ENCODE measurements around the gene IRF8.
"Not testable (repeated sequence)": the region's sequence is repeated elsewhere in the genome, so short reads cannot be mapped to it uniquely, and the experiment has no call there.

IRF8 gene

DNA sequence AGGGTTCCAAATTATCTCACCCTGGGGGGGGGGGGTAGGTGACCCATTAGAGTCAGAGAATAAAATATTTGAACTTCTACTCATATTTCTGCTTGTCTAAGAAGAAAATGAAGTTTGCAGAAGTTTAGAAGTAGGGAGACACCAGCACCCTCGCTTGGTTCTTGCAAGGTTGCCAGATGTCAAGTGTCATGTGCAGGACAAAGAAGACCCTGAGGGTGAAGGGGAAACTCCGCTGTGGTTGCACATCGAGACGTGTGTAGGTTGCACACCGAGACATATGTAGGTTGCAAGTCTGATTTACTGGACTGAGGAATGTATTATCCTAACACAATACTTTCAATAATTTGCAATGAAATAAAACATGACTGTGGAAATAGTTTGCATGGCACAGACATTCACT, 42.4 kb upstream of the IRF8 start:
- no peak overlapping the region for H3K4me3 ChIP-seq (ENCODE audit: insufficient read depth in 1 of 2, low read depth in 1 of 2, low read length in 2 of 2)
- no peak overlapping the region for H3K27ac ChIP-seq (ENCODE audit: low read length, poor library complexity, severe bottlenecking)
- 76% methylated on average over 1 of the region's 5 CpGs for WGBS
- no peak overlapping the region for H2BK120ac ChIP-seq (ENCODE audit: low read depth, low read length)
- H3K9ac ChIP-seq (ENCODE audit: low read length) = no peak overlapping the region
- H2AK5ac ChIP-seq (ENCODE audit: low read length, severe bottlenecking) = no peak overlapping the region
- H2BK12ac ChIP-seq (ENCODE audit: low read length in 2 of 2) = no peak overlapping the region
- no peak overlapping the region for H3K14ac ChIP-seq (ENCODE audit: low read length in 2 of 2)
- no peak overlapping the region for H4K91ac ChIP-seq (ENCODE audit: low read length)
- H3K4ac ChIP-seq (ENCODE audit: low read depth in 1 of 2, low read length in 2 of 2) = no peak overlapping the region
- H2AFZ ChIP-seq (ENCODE audit: low read depth, low read length) = no peak overlapping the region
- no peak overlapping the region for H2BK5ac ChIP-seq (ENCODE audit: low read depth, low read length, poor library complexity, severe bottlenecking)
- no peak overlapping the region for H2BK15ac ChIP-seq (ENCODE audit: low read depth, poor library complexity, severe bottlenecking)
- H3K4me2 ChIP-seq (ENCODE audit: low read length, poor library complexity, severe bottlenecking) = no peak overlapping the region
- no peak for DNase-seq
- H3K4me1 ChIP-seq (ENCODE audit: control insufficient read depth, insufficient read depth, low read depth, low read length) = no peaks in the 10 kb centered on the region
- no peaks in the 10 kb centered on the region for H3K79me1 ChIP-seq (replicated peaks; ENCODE audit: low read length, poor library complexity, severe bottlenecking)
- peaks cover 4% of the 10 kb centered on the region for H3K9me3 ChIP-seq (ENCODE audit: control insufficient read depth, low read length)
- H3K27me3 ChIP-seq (ENCODE audit: control insufficient read depth in 1 of 2, insufficient read depth in 1 of 2, low read length in 2 of 2) = peaks cover 3 to 49% of the 10 kb centered on the region in 2 experiments
- no peak overlapping the region for H3K23ac ChIP-seq (ENCODE audit: low read length in 2 of 2)
- no peak overlapping the region for H4K8ac ChIP-seq (ENCODE audit: low read length)
- no peak overlapping the region for H3K18ac ChIP-seq (ENCODE audit: low read depth in 1 of 2, low read length in 2 of 2)
- H3K36me3 ChIP-seq (ENCODE audit: control insufficient read depth in 1 of 2, insufficient read depth in 2 of 2, low read depth in 1 of 2, low read length in 2 of 2) = no peaks in the 10 kb centered on the region

DNA sequence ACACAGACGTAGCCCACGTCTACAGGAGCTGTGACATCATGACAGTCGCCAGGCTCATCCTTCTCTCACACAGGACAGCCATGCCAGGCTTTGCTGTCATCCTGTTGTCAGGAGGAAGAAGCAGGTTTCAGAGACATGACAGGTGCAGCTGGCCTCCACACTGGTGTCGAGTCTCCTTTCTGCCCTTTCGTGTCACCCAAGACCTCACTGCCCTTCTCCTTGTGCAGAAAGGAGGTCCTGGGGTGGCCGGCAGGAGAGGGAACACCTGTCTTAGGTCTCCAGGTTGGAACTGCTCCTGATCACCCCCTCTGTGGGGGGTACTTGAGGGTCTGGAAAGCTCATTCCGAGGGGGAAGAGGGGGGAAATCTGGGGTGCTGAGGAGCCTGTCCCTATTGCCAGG, 41.6 kb upstream of the IRF8 start:
- H2AFZ ChIP-seq (ENCODE audit: low read depth, low read length) = no peak overlapping the region
- H3K4me3 ChIP-seq (ENCODE audit: insufficient read depth in 1 of 2, low read depth in 1 of 2, low read length in 2 of 2) = no peak overlapping the region
- H2AK5ac ChIP-seq (ENCODE audit: low read length, severe bottlenecking) = no peak overlapping the region
- no peak overlapping the region for H3K27ac ChIP-seq (ENCODE audit: low read length, poor library complexity, severe bottlenecking)
- no peak overlapping the region for H3K4ac ChIP-seq (ENCODE audit: low read depth in 1 of 2, low read length in 2 of 2)
- 67% methylated on average over 5 of the region's 7 CpGs for WGBS
- H4K8ac ChIP-seq (ENCODE audit: low read length) = no peak overlapping the region
- H3K4me1 ChIP-seq (ENCODE audit: control insufficient read depth, insufficient read depth, low read depth, low read length) = peaks cover under 1% of the 10 kb centered on the region
- H3K23ac ChIP-seq (ENCODE audit: low read length in 2 of 2) = no peak overlapping the region
- H2BK15ac ChIP-seq (ENCODE audit: low read depth, poor library complexity, severe bottlenecking) = no peak overlapping the region
- H2BK120ac ChIP-seq (ENCODE audit: low read depth, low read length) = no peak overlapping the region
- no peak overlapping the region for H2BK5ac ChIP-seq (ENCODE audit: low read depth, low read length, poor library complexity, severe bottlenecking)
- H3K79me1 ChIP-seq (replicated peaks; ENCODE audit: low read length, poor library complexity, severe bottlenecking) = no peaks in the 10 kb centered on the region
- H2BK12ac ChIP-seq (ENCODE audit: low read length in 2 of 2) = no peak overlapping the region
- no peak overlapping the region for H3K9ac ChIP-seq (ENCODE audit: low read length)
- no peak overlapping the region for H3K14ac ChIP-seq (ENCODE audit: low read length in 2 of 2)
- no peak overlapping the region for H3K18ac ChIP-seq (ENCODE audit: low read depth in 1 of 2, low read length in 2 of 2)
- no peaks in the 10 kb centered on the region for H3K36me3 ChIP-seq (ENCODE audit: control insufficient read depth in 1 of 2, insufficient read depth in 2 of 2, low read depth in 1 of 2, low read length in 2 of 2)
- peaks cover 3 to 46% of the 10 kb centered on the region in 2 experiments for H3K27me3 ChIP-seq (ENCODE audit: control insufficient read depth in 1 of 2, insufficient read depth in 1 of 2, low read length in 2 of 2)
- peaks cover 4% of the 10 kb centered on the region for H3K9me3 ChIP-seq (ENCODE audit: control insufficient read depth, low read length)
- DNase-seq = no peak
- H4K91ac ChIP-seq (ENCODE audit: low read length) = no peak overlapping the region
- no peak overlapping the region for H3K4me2 ChIP-seq (ENCODE audit: low read length, poor library complexity, severe bottlenecking)

DNA sequence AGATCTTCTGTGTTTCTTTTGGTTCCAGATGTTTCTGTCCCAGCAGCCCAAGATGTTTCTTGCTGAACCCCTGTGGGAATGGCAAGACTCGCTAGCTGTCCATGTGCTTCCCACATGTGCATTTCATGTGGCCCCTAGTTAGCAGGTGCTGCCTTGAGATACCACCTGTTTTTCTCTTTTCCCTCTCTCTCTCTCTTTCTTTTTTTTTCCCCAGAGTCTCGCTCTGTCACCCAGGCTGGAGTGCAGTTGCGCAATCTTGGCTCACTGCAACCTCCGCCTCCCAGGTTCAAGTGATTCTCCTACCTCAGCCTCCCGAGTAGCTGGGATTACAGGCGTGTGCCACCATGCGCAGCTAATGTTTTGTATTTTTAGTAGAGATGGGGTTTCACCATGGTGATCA, 40.4 kb upstream of the IRF8 start:
- H2BK12ac ChIP-seq (ENCODE audit: low read length in 2 of 2); H3K23ac ChIP-seq (ENCODE audit: low read length in 2 of 2); H3K4me3 ChIP-seq (ENCODE audit: insufficient read depth in 1 of 2, low read depth in 1 of 2, low read length in 2 of 2); H2BK120ac ChIP-seq (ENCODE audit: low read depth, low read length); H3K27ac ChIP-seq (ENCODE audit: low read length, poor library complexity, severe bottlenecking); H3K79me1 ChIP-seq (replicated peaks; ENCODE audit: low read length, poor library complexity, severe bottlenecking); H3K4me2 ChIP-seq (ENCODE audit: low read length, poor library complexity, severe bottlenecking); H3K9me3 ChIP-seq (ENCODE audit: control insufficient read depth, low read length); H3K9ac ChIP-seq (ENCODE audit: low read length); H3K18ac ChIP-seq (ENCODE audit: low read depth in 1 of 2, low read length in 2 of 2); DNase-seq; H3K4me1 ChIP-seq (ENCODE audit: control insufficient read depth, insufficient read depth, low read depth, low read length); H2AFZ ChIP-seq (ENCODE audit: low read depth, low read length); H4K91ac ChIP-seq (ENCODE audit: low read length); H3K36me3 ChIP-seq (ENCODE audit: control insufficient read depth in 1 of 2, insufficient read depth in 2 of 2, low read depth in 1 of 2, low read length in 2 of 2); H3K14ac ChIP-seq (ENCODE audit: low read length in 2 of 2); H2BK15ac ChIP-seq (ENCODE audit: low read depth, poor library complexity, severe bottlenecking); H2AK5ac ChIP-seq (ENCODE audit: low read length, severe bottlenecking); H2BK5ac ChIP-seq (ENCODE audit: low read depth, low read length, poor library complexity, severe bottlenecking); H3K4ac ChIP-seq (ENCODE audit: low read depth in 1 of 2, low read length in 2 of 2); H4K8ac ChIP-seq (ENCODE audit: low read length): not testable (repeated sequence)
- 89% methylated on average over 7 of the region's 7 CpGs for WGBS
- peaks cover 3 to 38% of the 10 kb centered on the region in 2 experiments for H3K27me3 ChIP-seq (ENCODE audit: control insufficient read depth in 1 of 2, insufficient read depth in 1 of 2, low read length in 2 of 2)

DNA sequence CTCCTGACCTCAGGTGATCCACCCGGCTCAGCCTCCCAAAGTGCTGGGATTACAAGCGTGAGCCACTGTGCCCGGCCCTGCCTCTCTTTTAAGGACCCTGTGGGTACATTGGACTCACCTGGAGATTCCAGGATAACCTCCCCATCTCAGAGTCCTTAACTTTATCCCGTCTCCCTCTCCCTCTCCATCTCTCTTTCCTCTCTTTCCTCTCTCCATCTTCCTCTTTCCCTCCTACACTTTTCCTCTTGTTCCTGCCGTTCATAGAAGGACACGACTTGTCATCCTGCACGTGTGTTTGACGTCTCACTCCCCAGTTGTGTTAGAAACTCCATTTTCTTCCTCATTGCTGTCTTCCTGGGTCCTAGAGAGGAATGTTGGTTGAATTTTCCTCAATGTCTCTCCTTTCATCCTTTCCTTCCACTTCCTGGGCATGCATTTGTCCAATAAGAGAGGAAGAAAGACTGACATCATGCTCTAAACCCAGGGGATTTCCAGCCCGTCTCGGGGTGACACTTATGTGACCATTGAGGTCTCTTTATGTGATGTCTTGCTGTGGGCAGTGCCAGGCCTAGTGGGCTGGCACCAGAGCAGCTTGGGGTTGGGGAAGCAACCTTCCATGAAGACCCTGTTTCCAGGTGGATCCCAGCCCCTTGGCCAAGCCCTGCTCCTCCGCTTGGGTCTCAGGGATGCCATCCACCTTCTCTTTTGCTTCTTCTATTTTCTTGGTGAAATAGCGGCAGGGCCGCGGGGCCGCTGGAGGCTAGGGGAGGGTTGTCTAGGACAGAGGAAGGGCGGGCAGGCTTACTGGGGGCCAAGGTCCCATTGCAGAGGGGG, 39.8 kb upstream of the IRF8 start:
- Histone ChIP-seq H3K27ac (ENCODE audit: low read length, poor library complexity, severe bottlenecking) (no peak overlapping the region), H4K8ac (ENCODE audit: low read length) (no peak overlapping the region), H2BK15ac (ENCODE audit: low read depth, poor library complexity, severe bottlenecking) (no peak overlapping the region), H3K14ac (ENCODE audit: low read length in 2 of 2) (no peak overlapping the region), H3K9ac (ENCODE audit: low read length) (no peak overlapping the region), H2AK5ac (ENCODE audit: low read length, severe bottlenecking) (no peak overlapping the region), H3K79me1 (replicated peaks; ENCODE audit: low read length, poor library complexity, severe bottlenecking) (no peaks in the 10 kb centered on the region), H3K4me1 (ENCODE audit: control insufficient read depth, insufficient read depth, low read depth, low read length) (peaks cover 2% of the 10 kb centered on the region), H2BK12ac (ENCODE audit: low read length in 2 of 2) (no peak overlapping the region), H4K91ac (ENCODE audit: low read length) (no peak overlapping the region), H3K4me2 (ENCODE audit: low read length, poor library complexity, severe bottlenecking) (no peak overlapping the region), H3K4me3 (ENCODE audit: insufficient read depth in 1 of 2, low read depth in 1 of 2, low read length in 2 of 2) (no peak overlapping the region), H3K23ac (ENCODE audit: low read length in 2 of 2) (no peak overlapping the region), H3K9me3 (ENCODE audit: control insufficient read depth, low read length) (peaks cover 4% of the 10 kb centered on the region), H2BK5ac (ENCODE audit: low read depth, low read length, poor library complexity, severe bottlenecking) (no peak overlapping the region), H3K18ac (ENCODE audit: low read depth in 1 of 2, low read length in 2 of 2) (no peak overlapping the region), H2AFZ (ENCODE audit: low read depth, low read length) (no peak overlapping the region), H3K4ac (ENCODE audit: low read depth in 1 of 2, low read length in 2 of 2) (no peak overlapping the region), H2BK120ac (ENCODE audit: low read depth, low read length) (no peak overlapping the region), H3K36me3 (ENCODE audit: control insufficient read depth in 1 of 2, insufficient read depth in 2 of 2, low read depth in 1 of 2, low read length in 2 of 2) (no peaks in the 10 kb centered on the region), H3K27me3 (ENCODE audit: control insufficient read depth in 1 of 2, insufficient read depth in 1 of 2, low read length in 2 of 2) (peaks cover 3 to 35% of the 10 kb centered on the region in 2 experiments)
- WGBS = 91% methylated on average over 16 of the region's 16 CpGs
- DNase-seq = no peak
